ENCODE measurements around the gene ITLN1.

The ITLN1 gene

GRCh38 chr1:160826546-160826945 is 58.4 kb downstream of the ITLN1 start:
- H3K27me3 ChIP-seq (ENCODE audit: insufficient read depth, poor library complexity, severe bottlenecking) = no peaks in the 10 kb centered on the region
- no peak overlapping the region for H3K27ac ChIP-seq (replicated peaks)
- DNase-seq (ENCODE audit: low read depth in 1 of 2, low spot score in 1 of 2) = no peak
- no peak overlapping the region for H3K4me3 ChIP-seq (replicated peaks; ENCODE audit: insufficient read depth, low read length)
- TF ChIP-seq POLR2AphosphoS5 (IDR thresholded peaks at IDR 0.05; ENCODE audit: low read depth) (no peak), REST (IDR thresholded peaks at IDR 0.05; ENCODE audit: insufficient replicate concordance, low read depth) (no peak)

All from HL-60 (cell line).